Suppressor macrophage treated with lipopolysaccharide for 4 hours (primary cell): ENCODE results near the gene MRFAP1L1.
"Not testable (repeated sequence)": the region's sequence is repeated elsewhere in the genome, so short reads cannot be mapped to it uniquely, and the experiment has no call there.

Experiments used
- DNase-seq: peaks from one replicate; pipeline ENCODE4 v3.0.0-alpha.2; 2020

The MRFAP1L1 gene

DNA sequence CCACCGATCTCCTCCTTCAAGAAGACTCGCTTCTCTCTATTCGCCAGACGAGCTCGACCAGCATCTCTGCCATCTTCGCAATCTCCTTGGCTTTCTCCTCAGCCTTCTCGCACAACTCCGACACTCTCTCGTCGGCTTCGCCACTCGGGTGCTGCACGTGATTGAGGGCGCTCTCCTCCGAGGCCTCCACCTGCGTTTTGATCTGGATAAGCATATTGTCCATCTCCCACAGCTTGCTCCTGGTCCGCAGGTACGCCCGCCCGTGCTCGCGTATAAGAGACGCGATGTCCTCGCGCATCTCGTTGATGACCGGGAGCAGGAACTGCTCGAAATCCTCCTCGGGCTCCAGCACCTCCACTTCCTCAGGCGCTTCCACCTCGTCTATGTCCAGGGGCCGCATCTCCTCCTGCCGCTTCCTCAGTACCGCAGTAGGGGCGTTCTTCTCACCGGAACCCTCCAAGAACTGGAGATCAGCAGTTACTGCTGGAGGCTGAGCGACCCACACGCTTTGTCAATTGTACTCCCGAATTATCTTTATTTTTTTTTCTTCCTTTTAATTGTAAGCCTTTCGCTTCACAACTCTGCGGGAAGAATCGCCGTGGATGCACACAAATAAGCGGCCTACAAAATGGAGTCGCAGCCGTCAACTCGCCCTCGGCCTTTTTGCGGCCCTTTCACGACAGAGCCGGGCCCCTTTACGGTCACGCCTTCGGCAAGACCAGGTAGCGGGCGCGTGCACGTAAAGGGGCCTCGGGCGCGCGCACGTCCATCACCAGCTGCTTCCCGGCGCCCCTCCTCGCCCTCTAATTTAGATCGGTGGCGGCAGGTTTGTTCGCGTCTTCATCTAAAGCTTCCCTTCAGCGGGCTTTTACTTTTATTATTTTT lies at the start of gene MRFAP1L1:
Gene MRFAP1L1, minus strand, starts transcription at position 636 of the 885 bp plus-strand sequence. Its CDS starts 236 bp downstream, at position 400.
- DNase-seq: peak; percentile 98

DNA sequence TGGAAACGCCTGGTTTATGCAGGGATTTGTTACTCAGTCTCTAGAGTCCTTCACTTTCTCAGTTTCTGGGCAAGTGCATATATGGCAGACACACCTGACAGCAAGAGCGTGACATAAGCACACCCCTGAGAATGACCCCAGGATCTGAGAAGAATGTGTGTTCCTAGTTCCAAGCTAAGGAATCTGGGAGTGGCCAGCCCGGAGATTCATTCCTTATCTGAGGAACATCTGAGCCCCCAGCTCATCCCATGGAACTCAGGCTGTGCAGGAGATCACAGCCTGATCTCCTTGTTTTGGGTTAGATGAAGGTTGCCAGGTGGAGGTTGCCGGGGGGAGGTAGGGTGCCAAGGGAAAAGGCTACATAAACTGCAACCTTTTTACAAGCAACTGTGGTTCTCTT lies 49.1 kb upstream of the MRFAP1L1 start:
- no peak for DNase-seq

DNA sequence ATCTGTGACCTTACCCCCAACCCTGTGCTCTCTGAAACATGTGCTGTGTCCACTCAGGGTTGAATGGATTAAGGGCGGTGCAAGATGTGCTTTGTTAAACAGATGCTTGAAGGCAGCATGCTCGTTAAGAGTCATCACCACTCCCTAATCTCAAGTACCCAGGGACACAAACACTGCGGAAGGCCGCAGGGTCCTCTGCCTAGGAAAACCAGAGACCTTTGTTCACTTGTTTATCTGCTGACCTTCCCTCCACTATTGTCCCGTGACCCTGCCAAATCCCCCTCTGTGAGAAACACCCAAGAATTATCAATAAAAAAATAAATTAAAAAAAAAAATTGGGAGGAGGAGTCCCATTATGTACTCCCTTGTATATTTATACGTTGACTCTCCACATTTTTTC lies 46.7 kb upstream of the MRFAP1L1 start:
- DNase-seq: not testable (repeated sequence)

DNA sequence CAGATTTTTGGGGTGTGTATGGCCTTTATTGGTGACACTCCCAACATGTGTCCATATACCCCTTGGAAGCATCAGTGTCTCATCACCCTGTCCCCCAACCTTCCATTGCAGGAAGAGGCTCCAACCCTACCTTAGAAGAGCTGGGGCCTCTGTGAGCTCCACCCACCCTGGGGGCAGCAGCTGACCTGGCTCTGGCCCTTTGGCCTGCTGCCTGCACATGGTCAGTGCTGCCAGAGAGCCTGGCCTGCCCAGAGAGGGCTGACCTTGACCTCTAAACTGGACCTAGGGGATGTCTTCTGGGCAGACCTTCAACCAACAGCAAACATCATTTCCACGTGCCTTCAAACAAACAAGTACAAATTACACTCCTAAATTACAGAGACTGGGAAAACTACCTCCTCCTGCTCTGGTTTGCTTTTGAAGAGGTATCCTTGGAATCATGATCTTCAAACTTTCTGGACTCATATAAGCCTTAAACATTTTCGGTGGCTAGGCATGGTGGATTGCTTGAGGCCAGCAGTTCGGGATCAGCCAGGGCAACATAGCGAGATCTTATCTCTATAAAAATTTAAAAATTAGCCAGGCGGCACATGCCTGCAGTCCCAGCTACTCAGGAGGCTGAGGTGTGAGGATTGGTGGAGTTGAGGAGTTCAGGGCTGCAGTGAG lies 45.6 kb upstream of the MRFAP1L1 start:
- no peak for DNase-seq

DNA sequence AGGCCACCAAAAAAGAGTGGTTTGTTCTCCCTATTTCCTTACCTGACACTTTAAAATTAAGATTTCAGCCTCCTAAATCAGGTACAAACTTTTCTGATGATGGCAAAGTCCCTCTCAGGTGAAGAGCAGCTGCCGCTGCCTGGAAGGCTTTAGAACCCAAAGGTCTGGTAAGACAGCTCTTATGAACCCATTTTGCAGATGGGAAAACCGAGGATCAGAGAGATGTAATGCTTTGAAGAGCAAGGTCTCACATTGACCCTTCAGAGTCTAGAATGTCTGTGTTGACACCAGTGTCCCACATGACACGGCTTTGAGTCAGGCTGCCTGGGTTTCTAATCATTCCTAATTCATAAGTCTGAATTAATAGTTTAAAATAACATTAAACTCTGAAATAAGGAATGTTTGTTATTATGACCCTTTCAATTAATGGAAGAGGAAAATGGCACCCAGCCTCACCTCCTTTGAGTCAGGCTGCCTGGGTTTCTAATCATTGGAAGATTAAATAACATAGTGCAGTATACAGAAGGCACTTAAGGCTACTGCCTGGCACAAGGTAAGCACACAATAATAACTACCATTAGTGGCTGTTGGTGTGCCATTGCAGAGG lies 44.9 kb upstream of the MRFAP1L1 start:
- no peak for DNase-seq

DNA sequence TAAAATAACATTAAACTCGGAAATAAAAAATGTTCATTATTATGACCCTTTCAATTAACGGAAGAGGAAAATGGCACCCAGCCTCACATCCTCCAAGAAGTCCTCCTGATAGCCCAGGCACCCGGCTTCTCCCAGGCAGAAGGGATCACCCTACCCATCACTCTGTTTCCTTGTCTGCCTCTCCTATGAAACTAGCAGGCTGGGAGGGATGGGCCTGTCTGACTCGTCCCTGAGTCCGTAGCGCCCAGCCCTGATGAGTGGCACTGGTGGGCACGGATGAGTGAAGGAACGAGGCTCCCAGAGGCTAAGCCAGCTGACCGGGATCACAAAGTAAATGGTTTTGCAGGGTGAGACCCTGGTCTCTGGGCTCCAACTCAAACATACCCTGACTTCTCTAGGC lies 44.2 kb upstream of the MRFAP1L1 start:
- no peak for DNase-seq

DNA sequence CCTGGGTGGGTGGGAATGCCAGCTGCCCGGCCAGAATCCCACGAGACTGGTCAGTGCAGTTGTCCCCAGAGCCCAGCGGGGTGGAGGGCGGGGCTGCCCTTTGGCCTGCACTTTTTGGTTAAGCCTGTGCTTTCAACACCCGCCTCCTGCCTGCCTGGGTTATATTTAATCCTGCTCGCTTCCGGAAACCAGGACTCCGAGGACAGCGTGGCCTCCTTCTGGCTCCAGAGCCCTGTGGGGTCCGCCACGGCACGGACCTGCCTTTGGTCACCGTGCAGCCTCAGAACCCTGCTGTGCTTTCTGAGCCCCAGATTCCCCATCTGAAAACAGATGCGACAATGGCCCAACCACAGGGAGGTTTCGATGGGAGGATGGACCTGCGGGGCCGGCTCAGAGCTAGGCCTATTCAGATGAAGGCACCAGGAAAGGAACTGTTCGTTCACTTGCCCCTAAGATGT lies 43.5 kb upstream of the MRFAP1L1 start:
- no peak for DNase-seq

DNA sequence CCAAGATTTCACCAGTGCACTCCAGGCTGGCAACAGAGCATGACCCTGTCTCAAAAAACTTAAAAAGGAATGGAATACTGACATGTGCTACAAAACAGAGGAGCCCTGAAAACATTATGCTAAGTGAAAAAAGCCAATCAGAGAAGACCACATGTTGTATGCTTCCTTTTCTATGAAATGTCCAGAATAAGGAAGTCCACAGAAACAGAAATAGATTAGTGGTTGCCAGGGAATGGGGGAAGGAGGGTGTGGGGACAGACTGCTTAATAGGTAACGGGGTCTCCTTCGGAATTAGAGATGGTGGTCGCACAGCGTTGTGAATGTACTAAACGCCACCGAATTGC lies 42.8 kb upstream of the MRFAP1L1 start:
- DNase-seq: peak; percentile 35

DNA sequence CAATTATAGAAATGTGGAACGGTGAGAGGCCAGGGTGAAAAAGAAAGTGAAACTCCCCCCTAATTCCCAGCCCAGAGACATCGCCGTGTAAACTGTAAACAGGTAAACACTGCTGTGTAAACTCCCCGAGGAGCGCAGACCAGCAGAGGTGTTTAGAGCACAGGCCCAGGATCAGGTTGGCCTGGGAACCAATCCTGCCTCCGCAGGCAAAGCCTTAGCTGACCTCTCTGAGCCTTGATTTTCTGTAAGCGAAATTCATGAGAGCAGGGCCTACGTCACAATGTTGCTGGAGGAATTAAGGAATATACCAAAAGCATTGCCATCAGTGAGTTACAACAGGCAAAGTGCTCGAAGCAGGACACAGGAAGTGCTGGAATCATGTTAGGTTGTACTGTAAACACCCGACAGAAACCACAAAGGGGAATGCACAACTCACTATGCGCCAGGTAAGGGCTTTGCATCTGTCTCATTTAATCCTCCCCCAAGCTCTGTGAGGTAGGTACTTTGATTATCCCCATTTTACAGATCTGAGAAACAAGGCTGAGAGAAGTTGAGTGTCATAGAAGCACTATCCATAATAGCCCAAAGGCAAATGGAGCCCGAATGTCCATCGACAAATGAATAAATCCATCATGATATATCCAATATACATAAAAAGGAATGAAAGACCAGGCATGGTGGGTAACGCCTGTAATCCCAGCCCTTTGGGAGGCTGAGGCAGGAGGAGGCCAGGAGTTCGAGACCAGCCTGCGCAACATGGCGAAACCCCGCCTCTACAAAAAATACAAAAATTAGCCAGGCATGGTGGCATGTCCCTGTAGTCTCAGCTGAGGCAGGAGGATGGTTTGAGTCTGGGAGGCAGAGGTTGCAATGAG lies 42.2 kb upstream of the MRFAP1L1 start:
- no peak for DNase-seq

DNA sequence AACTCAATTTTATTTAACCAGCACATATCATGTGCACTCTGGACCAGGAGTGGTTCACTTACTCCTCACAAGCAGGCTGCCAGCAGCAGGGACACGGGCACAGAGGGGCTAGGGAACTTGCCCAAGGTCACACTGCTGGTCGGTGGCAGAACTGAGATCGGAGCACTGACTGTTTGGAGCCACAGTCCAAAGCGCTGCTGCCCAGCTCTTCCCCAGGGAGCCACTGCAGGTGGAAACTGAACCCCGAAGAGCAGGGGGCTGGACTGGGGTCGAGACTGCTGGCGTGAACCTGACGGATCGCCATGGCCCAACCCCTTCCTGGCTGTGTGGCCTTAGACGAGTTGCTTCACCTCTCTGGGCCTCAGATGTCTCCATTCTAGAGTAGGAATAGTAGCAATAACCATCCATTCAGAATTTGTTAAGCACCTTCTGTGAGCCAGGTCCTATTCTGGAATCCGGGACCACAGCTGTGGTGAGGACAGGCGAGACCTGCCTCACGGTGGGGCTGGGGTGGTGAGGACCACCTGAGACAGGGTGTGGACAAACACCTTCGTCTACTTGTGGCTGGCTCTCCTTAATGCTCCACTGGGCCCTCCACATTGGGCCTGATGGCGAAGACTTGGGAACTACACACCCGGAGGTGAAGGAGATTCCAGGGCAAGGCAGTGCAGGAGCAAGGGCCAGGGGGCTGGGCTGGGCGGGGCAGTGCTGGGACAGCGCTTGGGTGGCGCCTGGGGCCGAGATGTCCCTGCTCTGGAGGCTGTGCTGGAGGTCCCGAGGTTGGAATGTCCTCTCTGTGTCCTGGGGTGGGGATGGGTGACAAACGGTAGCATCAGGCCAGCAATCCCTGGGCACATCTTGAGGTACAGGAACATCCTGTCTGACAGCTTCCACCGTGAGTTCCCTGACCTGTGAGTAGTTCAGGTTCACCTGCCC lies 40.9 kb upstream of the MRFAP1L1 start:
- no peak for DNase-seq

DNA sequence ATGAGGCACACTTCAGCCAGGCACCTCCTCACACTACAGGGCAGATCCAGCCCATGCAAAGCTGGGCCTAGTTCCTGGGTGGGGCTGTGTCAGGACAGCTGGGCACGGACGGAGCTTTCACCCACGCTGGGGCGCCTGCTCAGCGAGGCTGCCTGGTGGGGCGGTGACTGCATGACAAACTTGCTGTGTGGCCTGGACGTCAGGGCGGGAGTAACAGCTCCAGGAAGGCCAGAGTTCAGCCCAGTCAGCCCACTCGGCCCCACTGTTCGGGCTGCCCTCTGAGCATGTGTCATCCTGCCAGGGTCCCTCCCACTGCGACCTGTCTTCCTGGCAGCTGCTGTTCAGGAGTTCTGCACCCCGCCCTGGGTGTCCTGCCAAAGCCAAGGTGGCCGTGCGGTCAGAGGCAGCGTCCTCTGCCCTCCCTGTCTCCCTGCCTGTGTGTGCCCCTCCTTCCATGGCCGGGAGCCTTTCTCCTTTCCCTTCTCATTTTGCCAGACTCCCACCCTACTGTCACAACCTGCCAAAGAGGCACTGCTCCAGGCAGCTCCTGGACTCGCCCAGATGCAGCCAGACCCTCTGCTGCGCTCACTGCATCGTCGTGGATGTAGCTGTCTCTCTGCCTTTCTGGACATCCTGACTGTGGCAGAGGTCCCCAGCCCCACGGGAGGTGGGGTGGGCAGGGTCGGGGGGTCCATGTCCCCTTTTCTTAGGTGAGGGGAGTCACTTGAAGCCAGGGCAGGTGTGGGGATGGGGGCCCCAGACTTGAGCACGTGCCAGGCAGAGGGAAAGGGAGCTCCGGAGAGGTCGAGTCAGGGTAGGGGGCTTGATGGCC lies 39.9 kb upstream of the MRFAP1L1 start:
- DNase-seq: peak; percentile 59

DNA sequence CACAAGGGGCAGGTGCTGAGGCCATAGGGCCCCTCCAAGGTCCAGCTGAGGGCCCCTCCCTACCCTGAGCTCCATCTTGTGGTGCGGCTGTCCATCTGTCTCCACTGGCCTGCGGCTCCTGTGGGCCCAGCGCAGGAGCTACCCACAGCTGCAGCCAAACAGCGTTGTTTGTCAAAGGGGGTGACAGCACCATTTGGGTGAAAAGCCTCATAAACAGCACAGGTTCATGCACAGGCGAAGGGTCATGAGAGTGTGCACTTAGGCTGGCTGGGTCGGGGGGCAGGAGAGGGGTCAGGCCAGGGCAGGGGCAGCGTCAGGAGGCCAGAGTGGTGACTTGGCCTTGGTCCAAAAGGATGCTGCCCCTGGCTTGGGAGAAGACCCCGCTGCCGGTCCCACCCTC lies 38.6 kb upstream of the MRFAP1L1 start:
- DNase-seq: no peak

DNA sequence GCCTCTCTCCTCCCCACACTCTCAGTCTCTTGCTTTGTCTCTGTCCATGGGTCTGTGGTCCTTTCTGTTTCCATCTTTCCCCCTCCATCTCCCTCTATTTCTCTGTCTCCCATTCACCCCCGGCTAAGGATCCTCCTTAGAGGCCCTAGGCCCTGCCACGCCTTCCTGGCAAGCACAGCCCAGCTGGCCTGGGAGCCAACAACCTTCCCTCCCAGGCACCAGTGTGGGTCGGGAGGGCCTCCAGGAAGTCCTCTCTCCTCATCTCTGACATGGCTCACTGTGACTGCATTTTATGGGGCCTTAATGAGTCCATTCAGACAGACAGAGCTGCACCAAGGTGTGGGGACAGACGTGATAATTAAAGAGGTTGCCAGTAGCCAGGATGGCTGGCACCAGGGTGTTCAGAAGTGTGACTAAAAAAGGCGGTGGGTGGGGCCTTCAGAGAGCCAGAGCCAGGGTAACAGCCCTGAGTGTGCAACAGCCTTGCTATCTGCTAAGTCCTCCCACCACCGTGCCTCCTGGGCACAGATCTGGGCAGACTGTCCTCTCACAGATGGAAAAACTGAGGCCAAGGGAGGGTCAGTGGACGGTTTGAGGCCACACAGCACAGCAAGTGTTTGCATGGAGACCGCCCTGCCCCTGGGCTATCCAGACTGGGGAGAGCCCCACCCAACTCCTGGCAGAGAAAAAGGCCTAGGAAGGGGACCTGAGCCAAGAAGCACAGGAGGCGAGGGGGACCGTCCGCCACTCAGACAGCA lies 37.8 kb upstream of the MRFAP1L1 start:
- DNase-seq: no peak

DNA sequence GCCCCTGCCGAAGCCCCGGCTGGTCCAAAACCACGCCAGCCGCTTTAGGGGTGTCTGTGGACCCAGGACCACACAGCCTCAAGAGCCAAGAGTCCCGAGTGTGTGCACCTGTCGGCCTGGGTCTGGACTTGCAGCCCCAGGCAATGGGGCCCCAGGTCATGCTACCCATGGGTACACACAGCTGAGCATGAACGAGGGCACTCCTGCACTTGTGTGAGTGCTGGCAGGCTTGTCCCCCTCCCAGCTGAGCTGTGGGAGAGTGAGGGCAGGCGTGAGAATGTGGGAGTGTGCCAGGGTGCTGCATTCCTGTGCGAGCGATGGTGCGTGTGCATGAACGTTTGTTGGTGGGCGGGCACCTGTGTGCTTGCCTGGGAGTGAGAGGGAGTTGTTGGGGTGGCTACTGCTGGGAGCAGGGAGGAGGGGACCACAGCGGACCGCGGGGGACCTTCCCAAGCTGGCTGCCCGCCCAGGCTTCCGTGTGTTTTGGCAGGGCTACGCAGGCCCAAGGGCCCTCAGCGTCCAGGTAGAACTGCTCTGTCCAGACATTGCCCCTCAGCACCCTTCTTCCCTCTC lies 37.1 kb upstream of the MRFAP1L1 start:
- DNase-seq: no peak

DNA sequence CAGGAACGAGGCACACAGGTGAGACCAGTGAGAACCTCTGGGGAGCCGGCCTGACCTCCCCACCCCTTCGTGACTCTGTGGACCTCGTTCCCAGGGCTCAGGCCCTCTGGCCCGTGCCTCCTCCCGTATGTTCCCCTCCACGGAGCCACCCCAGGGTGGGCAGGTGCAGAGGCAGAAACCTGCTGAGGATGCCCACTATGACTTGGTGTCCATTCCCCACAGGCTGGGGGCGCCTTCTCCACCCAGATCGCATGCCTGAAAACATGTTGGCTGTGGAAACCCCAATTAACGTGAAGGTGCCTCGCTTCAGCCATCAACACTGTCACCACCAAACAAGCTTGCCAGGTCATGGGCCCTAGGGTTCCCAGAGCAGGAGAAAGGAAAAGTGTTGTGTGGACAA lies 33.3 kb upstream of the MRFAP1L1 start:
- no peak for DNase-seq

DNA sequence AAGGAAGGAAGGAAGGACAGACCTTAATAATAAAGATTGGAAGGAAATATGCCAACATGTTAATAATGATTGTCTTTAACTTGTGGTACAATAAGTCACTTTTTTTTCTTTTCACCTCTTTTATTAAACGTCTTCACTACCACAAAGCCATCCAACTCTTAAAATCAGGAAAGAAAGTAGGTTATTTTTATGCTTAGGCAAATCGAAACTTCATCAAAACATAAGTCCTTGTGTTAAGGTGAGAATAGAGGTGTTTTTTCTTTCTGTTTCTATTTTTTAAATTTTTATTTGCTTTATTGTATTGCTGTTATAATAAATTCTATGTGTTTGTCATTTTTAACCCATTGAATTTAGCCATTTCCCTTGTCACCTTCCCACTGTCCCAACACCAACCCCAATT lies 32.8 kb upstream of the MRFAP1L1 start:
- DNase-seq: no peak

DNA sequence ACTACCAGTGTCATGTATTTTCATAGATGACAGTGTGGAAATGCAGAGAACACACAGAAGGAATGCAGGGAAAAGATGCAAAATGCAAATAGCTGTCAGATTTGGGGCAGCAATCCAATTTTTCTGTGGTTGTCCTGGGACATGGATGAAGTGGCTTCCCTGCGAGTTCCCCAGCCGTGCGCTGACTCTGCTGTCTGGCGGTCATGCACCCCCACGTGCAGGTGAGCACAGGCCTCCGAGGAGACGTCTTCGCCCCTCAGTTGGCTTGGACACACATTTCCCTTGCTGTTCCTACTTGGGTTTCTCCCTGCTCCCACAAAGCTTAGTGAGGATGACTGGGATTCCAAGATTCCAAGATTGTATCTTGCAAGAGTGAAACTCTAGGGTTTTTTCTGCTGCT lies 30.7 kb upstream of the MRFAP1L1 start:
- no peak for DNase-seq

DNA sequence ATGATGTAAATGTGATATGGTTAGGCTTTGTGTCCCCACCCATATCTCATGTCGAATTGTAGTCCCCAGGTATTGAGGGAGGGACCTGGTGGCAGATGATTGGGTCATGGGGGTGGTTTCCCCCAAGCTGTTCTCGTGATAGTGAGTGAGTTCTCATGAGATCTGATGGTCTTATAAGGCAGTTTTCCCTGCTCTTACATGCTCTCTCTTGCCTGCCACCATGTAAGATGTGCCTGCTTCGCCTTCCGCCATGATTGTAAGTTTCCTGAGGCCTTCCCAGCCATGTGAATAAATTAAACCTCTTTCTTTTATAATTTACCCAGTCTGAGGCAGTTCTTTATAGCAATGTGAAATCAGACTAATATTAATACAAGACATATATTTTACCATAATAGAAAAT lies 30.3 kb upstream of the MRFAP1L1 start:
- no peak for DNase-seq

DNA sequence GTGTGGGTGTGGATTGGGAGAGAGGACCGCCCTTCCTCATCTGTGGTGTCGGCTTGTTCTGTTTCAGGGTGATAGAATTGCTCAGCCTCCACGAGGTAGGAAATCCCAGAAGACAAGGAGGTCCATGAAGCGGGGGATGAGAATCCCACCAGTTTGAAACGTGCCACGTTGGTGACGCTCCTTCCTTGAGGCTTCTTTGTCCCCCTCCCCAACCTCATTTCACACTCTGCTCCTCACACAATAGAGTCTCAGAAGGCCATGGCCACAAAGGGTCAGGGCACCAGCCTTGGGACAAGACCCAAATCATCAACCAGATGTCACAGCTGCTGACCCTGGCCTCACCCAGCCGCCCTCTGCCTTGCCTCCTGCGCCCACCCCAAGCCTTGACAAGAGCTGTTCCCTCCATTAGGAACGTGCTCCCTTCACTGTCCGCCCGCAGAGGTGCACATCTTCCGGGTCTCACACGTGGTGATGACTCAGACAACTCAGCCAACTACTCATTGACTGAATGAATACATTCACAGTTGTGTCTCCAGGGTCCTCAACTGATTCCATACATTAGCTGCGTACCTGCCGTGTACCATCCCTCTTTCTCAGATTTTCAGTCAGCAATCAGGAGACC lies 24.6 kb upstream of the MRFAP1L1 start:
- DNase-seq: no peak
